Measurements from ENCODE around the gene SREBF1.

The SREBF1 gene

DNA sequence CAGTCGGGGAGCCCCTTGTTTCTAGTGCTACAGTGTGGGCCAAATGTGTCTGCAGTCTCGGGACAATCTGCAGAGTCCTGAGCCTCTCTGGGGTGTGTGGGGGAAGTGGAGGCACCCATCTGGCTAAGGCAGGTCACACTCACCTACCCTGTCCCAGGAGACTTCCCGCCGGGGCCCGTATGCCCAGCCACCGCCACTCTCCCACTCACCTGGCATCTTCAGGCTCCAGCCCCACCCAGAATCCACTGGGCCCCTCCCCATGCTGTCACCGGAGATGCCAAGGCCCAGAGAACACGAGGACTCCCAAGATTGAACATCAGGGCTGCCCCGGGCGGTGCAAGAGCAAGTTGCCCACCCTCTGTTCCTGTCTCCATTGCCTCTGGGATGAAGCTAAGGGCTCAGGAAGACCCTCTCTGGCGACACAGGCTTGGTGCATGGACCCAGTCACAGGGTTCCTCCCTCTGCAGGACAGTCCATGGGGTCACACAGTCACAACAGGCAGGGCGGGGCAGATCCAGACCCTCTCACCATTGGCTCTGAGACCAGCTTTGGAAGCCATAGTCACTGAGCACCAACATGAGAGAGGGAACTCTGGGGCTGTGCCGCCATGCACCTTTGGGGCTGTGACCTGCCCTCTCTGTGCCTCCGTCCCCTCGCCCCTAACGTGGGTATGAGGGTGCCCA, 38.1 kb downstream of the SREBF1 start:
- Histone ChIP-seq H3K36me3 (ENCODE audit: control insufficient read depth, insufficient read depth, low read length) (peaks cover 5% of the 10 kb centered on the region), H3K4me3 (ENCODE audit: low read length) (no peak overlapping the region), H3K9me3 (ENCODE audit: control insufficient read depth, low read length) (no peaks in the 10 kb centered on the region), H3K27me3 (ENCODE audit: control insufficient read depth, insufficient read depth, low read length) (no peaks in the 10 kb centered on the region), H3K4me1 (ENCODE audit: control insufficient read depth, insufficient read depth, low read length) (no peaks in the 10 kb centered on the region), H3K9ac (ENCODE audit: low read length) (no peak overlapping the region)

- no peak overlapping the region for H3K9ac ChIP-seq (ENCODE audit: low read length)
- no peaks in the 10 kb centered on the region for H3K9me3 ChIP-seq (ENCODE audit: control insufficient read depth, low read length)
- peaks cover 5% of the 10 kb centered on the region for H3K36me3 ChIP-seq (ENCODE audit: control insufficient read depth, insufficient read depth, low read length)
- no peaks in the 10 kb centered on the region for H3K27me3 ChIP-seq (ENCODE audit: control insufficient read depth, insufficient read depth, low read length)
- no peak overlapping the region for H3K4me3 ChIP-seq (ENCODE audit: low read length)
- peaks cover 4% of the 10 kb centered on the region for H3K4me1 ChIP-seq (ENCODE audit: control insufficient read depth, insufficient read depth, low read length)
Measured at GRCh38 chr17:17798010-17798556, 38.7 kb downstream of the SREBF1 start.

- H3K36me3 ChIP-seq (ENCODE audit: control insufficient read depth, insufficient read depth, low read length) = peaks cover 5% of the 10 kb centered on the region
- no peak overlapping the region for H3K9ac ChIP-seq (ENCODE audit: low read length)
- no peak overlapping the region for H3K4me3 ChIP-seq (ENCODE audit: low read length)
- no peaks in the 10 kb centered on the region for H3K27me3 ChIP-seq (ENCODE audit: control insufficient read depth, insufficient read depth, low read length)
- H3K9me3 ChIP-seq (ENCODE audit: control insufficient read depth, low read length) = no peaks in the 10 kb centered on the region
- H3K4me1 ChIP-seq (ENCODE audit: control insufficient read depth, insufficient read depth, low read length) = peaks cover 6% of the 10 kb centered on the region
Measured at GRCh38 chr17:17797119-17797809, 39.5 kb downstream of the SREBF1 start.

GRCh38 chr17:17796787-17797061, 40.1 kb downstream of the SREBF1 start:
- Histone ChIP-seq H3K9ac (ENCODE audit: low read length) (no peak overlapping the region), H3K36me3 (ENCODE audit: control insufficient read depth, insufficient read depth, low read length) (peaks cover 5% of the 10 kb centered on the region), H3K4me1 (ENCODE audit: control insufficient read depth, insufficient read depth, low read length) (peaks cover 12% of the 10 kb centered on the region), H3K27me3 (ENCODE audit: control insufficient read depth, insufficient read depth, low read length) (no peaks in the 10 kb centered on the region), H3K4me3 (ENCODE audit: low read length) (no peak overlapping the region), H3K9me3 (ENCODE audit: control insufficient read depth, low read length) (no peaks in the 10 kb centered on the region)

DNA sequence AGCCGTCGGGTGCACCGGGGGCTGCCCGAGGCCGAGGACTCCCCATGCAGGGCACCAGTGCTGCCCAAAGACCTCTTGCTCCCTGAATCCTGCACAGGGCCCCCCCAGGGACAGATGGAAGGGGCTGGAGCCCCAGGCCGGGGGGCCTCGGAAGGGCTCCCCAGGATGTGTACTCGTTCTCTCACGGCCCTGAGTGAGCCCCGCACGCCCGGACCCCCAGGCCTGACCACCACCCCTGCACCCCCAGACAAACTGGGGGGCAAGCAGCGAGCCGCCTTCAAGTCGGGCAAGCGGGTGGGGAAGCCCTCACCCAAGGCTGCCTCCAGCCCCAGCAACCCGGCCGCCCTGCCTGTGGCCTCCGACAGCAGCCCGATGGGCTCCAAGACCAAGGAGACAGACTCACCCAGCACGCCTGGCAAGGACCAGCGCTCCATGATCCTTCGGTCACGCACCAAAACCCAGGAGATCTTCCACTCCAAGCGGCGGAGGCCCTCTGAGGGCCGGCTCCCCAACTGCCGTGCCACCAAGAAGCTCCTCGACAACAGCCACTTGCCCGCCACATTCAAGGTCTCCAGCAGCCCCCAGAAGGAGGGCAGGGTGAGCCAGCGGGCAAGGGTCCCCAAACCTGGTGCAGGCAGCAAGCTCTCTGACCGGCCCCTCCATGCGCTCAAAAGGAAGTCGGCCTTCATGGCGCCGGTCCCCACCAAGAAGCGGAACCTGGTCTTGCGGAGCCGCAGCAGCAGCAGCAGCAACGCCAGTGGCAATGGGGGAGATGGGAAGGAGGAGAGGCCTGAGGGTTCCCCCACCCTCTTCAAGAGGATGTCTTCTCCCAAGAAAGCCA, 40.6 kb downstream of the SREBF1 start:
- Histone ChIP-seq H3K36me3 (ENCODE audit: control insufficient read depth, insufficient read depth, low read length) (peaks cover 5% of the 10 kb centered on the region), H3K4me3 (ENCODE audit: low read length) (no peak overlapping the region), H3K27me3 (ENCODE audit: control insufficient read depth, insufficient read depth, low read length) (no peaks in the 10 kb centered on the region), H3K4me1 (ENCODE audit: control insufficient read depth, insufficient read depth, low read length) (peaks cover 17% of the 10 kb centered on the region), H3K9ac (ENCODE audit: low read length) (no peak overlapping the region), H3K9me3 (ENCODE audit: control insufficient read depth, low read length) (no peaks in the 10 kb centered on the region)

GRCh38 chr17:17795296-17795695, 41.5 kb downstream of the SREBF1 start:
- Histone ChIP-seq H3K9me3 (ENCODE audit: control insufficient read depth, low read length) (no peaks in the 10 kb centered on the region), H3K4me3 (ENCODE audit: low read length) (no peak overlapping the region), H3K27me3 (ENCODE audit: control insufficient read depth, insufficient read depth, low read length) (no peaks in the 10 kb centered on the region), H3K4me1 (ENCODE audit: control insufficient read depth, insufficient read depth, low read length) (peaks cover 23% of the 10 kb centered on the region), H3K9ac (ENCODE audit: low read length) (no peak overlapping the region), H3K36me3 (ENCODE audit: control insufficient read depth, insufficient read depth, low read length) (peaks cover 5% of the 10 kb centered on the region)

GRCh38 chr17:17794382-17794781, 42.4 kb downstream of the SREBF1 start:
- Histone ChIP-seq H3K27me3 (ENCODE audit: control insufficient read depth, insufficient read depth, low read length) (no peaks in the 10 kb centered on the region), H3K36me3 (ENCODE audit: control insufficient read depth, insufficient read depth, low read length) (peaks cover 5% of the 10 kb centered on the region), H3K9me3 (ENCODE audit: control insufficient read depth, low read length) (no peaks in the 10 kb centered on the region), H3K4me3 (ENCODE audit: low read length) (no peak overlapping the region), H3K4me1 (ENCODE audit: control insufficient read depth, insufficient read depth, low read length) (peaks cover 32% of the 10 kb centered on the region), H3K9ac (ENCODE audit: low read length) (no peak overlapping the region)

DNA sequence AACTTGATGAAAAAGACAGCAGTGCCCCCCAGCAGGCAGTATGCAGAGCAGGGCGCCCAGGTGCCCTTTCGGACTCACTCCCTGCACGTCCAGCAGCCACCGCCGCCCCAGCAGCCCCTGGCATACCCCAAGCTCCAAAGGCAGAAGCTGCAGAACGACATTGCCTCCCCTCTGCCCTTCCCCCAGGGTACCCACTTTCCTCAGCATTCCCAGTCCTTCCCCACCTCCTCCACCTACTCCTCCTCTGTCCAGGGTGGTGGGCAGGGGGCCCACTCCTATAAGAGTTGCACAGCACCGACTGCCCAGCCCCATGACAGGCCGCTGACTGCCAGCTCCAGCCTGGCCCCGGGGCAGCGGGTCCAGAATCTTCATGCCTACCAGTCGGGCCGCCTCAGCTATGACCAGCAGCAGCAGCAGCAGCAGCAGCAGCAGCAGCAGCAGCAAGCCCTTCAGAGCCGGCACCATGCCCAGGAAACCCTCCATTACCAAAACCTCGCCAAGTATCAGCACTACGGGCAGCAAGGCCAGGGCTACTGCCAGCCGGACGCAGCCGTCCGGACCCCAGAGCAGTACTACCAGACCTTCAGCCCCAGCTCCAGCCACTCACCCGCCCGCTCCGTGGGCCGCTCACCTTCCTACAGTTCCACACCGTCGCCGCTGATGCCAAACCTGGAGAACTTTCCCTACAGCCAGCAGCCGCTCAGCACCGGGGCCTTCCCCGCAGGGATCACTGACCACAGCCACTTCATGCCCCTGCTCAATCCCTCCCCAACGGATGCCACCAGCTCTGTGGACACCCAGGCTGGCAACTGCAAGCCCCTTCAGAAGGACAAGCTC, 43.2 kb downstream of the SREBF1 start:
- Histone ChIP-seq H3K9ac (ENCODE audit: low read length) (no peak overlapping the region), H3K36me3 (ENCODE audit: control insufficient read depth, insufficient read depth, low read length) (peaks cover 5% of the 10 kb centered on the region), H3K4me3 (ENCODE audit: low read length) (no peak overlapping the region), H3K4me1 (ENCODE audit: control insufficient read depth, insufficient read depth, low read length) (peaks cover 32% of the 10 kb centered on the region), H3K27me3 (ENCODE audit: control insufficient read depth, insufficient read depth, low read length) (no peaks in the 10 kb centered on the region), H3K9me3 (ENCODE audit: control insufficient read depth, low read length) (no peaks in the 10 kb centered on the region)

DNA sequence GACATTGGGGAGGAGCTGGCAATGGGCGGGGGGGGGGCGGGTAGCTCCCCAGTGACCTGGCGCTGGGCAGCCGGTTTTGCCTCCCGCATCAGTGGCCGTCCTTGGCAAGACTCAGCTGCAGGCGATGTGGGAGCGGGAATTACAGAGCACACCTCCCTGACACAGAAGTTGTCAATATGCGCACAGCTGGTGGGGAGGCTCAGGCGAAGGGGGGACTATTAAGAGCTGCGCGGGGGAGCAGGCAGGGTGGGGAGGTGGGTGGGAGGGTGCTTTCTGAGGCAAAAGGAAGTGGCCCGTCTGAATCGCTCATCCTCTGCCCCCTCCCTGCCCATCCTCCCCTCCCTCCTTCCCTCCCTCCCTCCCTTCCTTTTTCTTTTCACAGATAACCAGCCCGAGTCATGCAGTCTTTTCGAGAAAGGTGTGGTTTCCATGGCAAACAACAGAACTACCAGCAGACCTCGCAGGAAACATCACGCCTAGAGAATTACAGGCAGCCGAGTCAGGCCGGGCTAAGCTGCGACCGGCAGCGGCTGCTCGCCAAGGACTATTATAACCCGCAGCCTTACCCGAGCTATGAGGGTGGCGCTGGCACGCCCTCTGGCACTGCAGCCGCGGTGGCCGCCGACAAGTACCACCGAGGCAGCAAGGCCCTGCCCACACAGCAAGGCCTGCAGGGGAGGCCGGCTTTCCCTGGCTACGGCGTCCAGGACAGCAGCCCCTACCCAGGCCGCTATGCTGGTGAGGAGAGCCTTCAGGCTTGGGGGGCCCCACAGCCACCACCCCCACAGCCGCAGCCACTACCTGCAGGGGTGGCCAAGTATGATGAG, 44.0 kb downstream of the SREBF1 start:
- no peaks in the 10 kb centered on the region for H3K27me3 ChIP-seq (ENCODE audit: control insufficient read depth, insufficient read depth, low read length)
- H3K9me3 ChIP-seq (ENCODE audit: control insufficient read depth, low read length) = no peaks in the 10 kb centered on the region
- peaks cover 5% of the 10 kb centered on the region for H3K36me3 ChIP-seq (ENCODE audit: control insufficient read depth, insufficient read depth, low read length)
- H3K9ac ChIP-seq (ENCODE audit: low read length) = no peak overlapping the region
- H3K4me1 ChIP-seq (ENCODE audit: control insufficient read depth, insufficient read depth, low read length) = peaks cover 32% of the 10 kb centered on the region
- no peak overlapping the region for H3K4me3 ChIP-seq (ENCODE audit: low read length)

- no peaks in the 10 kb centered on the region for H3K9me3 ChIP-seq (ENCODE audit: control insufficient read depth, low read length)
- no peak overlapping the region for H3K9ac ChIP-seq (ENCODE audit: low read length)
- peaks cover 5% of the 10 kb centered on the region for H3K36me3 ChIP-seq (ENCODE audit: control insufficient read depth, insufficient read depth, low read length)
- H3K27me3 ChIP-seq (ENCODE audit: control insufficient read depth, insufficient read depth, low read length) = no peaks in the 10 kb centered on the region
- H3K4me1 ChIP-seq (ENCODE audit: control insufficient read depth, insufficient read depth, low read length) = peaks cover 33% of the 10 kb centered on the region
- no peak overlapping the region for H3K4me3 ChIP-seq (ENCODE audit: low read length)
Measured at GRCh38 chr17:17792037-17792550, 44.7 kb downstream of the SREBF1 start.
